CD4-positive, alpha-beta T cell treated with Interleukin-4 for 4 hours (primary cell): ENCODE results near the gene HBA2.
"Not testable (repeated sequence)": the region's sequence is repeated elsewhere in the genome, so short reads cannot be mapped to it uniquely, and the experiment has no call there.

Source experiments
- DNase-seq: peaks from one replicate; pipeline ENCODE4 v3.0.0-alpha.2; 2020

Gene HBA2

GRCh38 chr16:159136-159849 is 13.4 kb upstream of the HBA2 start:
- no peak for DNase-seq

GRCh38 chr16:160242-160641 is 12.4 kb upstream of the HBA2 start:
- DNase-seq = not testable (repeated sequence)

DNA sequence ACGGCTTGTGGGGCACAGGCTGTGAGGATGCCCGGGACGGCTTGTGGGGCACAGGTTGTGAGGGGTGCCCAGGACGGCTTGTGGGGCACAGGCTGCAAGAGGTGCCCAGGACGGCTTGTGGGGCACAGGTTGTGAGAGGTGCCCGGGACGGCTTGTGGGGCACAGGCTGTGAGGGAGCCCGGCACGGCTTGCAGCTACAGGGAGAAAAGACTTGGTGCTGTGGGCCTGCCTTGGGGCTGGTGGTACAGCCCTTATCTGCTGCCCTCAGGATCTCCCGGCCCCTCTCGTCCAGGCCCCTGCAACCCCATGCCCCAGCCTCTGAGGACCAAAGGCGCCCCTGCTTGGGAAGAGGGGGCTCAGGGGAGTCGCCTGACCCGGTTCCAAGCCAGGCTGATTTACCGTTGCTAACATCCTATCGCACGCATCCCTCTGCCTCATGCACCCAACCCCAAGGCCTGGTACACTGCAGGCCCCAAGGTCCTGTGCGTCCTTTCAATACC is 11.9 kb upstream of the HBA2 start:
- no peak for DNase-seq

DNA sequence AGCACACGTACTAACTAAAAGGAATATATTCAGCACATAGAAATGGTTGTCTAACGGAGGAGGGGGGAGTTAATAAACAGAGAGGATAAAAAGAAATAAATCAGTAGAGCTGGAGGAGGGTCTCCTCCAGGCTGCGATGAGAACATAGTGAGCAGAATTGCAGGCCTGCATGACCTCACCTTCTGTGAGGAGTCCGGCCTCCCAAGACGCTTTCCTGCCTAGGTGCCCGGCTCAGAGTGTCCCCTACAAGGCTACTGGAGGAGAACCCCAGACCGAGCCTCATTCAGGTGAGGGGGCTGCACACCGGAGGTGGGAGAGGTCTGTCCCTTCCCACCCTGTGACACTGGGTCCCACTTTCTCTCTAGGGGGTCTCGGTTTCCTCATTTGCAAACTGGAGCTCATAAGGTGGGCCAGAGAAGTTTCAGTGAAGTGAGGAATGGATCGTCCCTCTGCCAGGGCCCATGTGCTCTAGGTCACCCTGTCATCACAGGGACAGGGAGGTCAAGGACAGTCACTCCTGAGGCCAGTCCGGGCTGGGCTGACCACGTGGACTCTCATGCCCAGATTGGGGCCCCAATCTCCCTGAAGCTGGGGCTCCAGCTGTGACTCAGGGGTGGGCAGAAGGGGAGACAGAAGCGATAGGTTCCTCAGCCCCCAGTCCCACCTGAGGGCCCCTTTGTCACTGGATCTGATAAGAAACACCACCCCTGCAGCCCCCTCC is 10.2 kb upstream of the HBA2 start:
- DNase-seq = no peak

DNA sequence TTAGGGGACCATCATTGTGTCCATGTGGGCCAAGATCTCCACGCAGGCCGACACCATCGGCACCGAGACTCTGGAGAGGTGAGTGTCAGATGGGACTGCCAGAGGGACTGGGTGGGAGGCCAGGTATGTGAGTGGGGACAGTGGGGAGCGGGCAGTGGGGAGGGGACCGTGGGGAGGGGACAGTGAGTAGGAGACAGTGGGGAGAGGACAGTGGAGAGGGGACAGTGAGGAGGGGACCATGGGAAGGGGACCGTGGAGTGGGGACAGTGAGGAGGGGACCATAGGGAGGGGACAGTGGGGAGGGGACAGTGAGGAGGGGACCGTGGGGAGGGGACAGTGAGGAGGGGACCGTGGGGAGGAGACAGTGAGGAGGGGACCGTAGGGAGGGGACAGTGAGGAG is 9.5 kb upstream of the HBA2 start:
- DNase-seq = not testable (repeated sequence)

GRCh38 chr16:163696-164095 is 9.0 kb upstream of the HBA2 start:
- not testable (repeated sequence) for DNase-seq

GRCh38 chr16:164134-164823 is 8.4 kb upstream of the HBA2 start:
- not testable (repeated sequence) for DNase-seq

- DNase-seq = no peak
Observed at GRCh38 chr16:164827-165538, 7.7 kb upstream of the HBA2 start.

- no peak for DNase-seq
Observed at GRCh38 chr16:165539-166374, 6.9 kb upstream of the HBA2 start, which contains the start of gene HBM. TSS of gene HBM (plus strand) at chr16:165978. CDS start at chr16:165998, 20 bp downstream.

GRCh38 chr16:166375-167121 is 6.1 kb upstream of the HBA2 start:
- no peak for DNase-seq

DNA sequence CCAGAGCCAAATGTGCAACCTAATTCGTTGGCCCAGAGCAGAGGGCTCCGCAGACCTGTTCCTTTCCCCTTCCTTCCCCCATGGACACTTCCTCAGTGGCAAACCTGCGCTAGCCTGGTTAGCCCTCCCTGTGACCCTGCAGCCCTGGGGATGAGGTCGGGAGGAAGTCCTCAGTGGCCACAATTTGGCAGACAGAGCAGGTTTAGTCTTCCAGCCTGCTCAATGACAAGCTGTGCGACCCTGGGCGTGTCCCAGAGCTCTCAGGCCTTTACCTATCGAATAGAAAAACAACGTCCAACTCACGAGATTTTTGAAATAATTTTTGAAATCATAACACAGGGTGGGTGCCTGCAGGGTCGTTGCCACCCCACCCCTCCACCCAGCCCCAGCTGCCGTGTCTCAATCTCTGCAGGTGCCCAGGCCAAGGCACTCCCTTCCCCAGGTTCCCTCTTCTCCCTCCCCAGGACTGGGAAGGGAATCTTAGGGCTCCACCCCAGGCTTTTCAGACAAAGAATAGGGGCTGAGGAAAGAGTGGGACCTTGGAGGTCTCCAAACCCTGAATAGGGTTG is 5.5 kb upstream of the HBA2 start:
- DNase-seq = no peak

DNA sequence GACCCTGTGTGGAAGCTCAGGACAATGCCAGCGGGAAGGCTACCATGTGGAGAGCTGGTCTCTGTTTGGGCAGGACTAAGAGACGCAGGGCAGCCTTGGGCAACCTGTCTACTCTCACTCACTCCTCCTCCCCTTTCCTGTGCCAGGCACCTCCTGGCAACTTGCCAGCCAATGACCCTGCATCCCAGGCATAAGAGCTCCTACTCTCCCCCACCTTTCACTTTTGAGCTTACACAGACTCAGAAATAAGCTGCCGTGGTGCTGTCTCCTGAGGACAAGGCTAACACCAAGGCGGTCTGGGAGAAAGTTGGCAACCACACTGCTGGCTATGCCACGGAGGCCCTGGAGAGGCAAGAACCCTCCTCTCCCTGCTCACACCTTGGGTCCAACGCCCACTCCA is 4.3 kb upstream of the HBA2 start:
- DNase-seq = no peak

- no peak for DNase-seq
Observed at GRCh38 chr16:169014-169413, 3.7 kb upstream of the HBA2 start.

- not testable (repeated sequence) for DNase-seq
Observed at GRCh38 chr16:170088-170507, 2.6 kb upstream of the HBA2 start.

DNA sequence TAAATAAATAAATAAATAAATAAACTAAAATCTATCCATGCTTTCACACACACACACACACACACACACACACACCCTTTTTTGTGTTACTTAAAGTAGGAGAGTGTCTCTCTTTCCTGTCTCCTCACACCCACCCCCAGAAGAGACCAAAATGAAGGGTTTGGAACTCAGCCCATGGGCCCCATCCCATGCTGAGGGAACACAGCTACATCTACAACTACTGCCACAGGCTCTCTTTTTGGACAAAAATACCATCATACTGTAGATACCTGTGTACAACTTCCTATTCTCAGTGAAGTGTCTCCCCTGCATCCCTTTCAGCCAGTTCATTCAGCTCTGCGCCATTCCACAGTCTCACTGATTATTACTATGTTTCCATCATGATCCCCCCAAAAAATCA is 1.9 kb upstream of the HBA2 start:
- DNase-seq = no peak

DNA sequence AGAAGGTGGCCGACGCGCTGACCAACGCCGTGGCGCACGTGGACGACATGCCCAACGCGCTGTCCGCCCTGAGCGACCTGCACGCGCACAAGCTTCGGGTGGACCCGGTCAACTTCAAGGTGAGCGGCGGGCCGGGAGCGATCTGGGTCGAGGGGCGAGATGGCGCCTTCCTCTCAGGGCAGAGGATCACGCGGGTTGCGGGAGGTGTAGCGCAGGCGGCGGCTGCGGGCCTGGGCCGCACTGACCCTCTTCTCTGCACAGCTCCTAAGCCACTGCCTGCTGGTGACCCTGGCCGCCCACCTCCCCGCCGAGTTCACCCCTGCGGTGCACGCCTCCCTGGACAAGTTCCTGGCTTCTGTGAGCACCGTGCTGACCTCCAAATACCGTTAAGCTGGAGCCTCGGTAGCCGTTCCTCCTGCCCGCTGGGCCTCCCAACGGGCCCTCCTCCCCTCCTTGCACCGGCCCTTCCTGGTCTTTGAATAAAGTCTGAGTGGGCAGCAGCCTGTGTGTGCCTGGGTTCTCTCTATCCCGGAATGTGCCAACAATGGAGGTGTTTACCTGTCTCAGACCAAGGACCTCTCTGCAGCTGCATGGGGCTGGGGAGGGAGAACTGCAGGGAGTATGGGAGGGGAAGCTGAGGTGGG is 657 bp downstream of the HBA2 start:
- not testable (repeated sequence) for DNase-seq

- DNase-seq = not testable (repeated sequence)
Observed at GRCh38 chr16:173928-174769, 1.5 kb downstream of the HBA2 start.

GRCh38 chr16:175011-175949 is 2.6 kb downstream of the HBA2 start:
- no peak for DNase-seq
